Neural cell (in vitro differentiated cells): ENCODE measurements around the gene AKIRIN2. TPM values are rescaled to one million over a fixed set of nuclear protein-coding genes. Genes with fewer than 3 reads are reported as not detected.

ENCODE experiments used
- H2AFZ ChIP-seq: fragments of 200-600, 300-800 bp; sonication (generic), shearing (Covaris generic); 2 replicates; pipeline ENCODE4 v1.6.0; 2014; ENCODE audit warnings: low read depth, mild to moderate bottlenecking, antibody characterized with exemption, low read length, moderate library complexity
- H3F3A ChIP-seq: fragments of 200-600 bp; shearing (Covaris generic); 2 replicates; pipeline ENCODE4 v1.6.1; 2016; ENCODE audit warnings: mild to moderate bottlenecking, moderate library complexity, mixed read lengths, antibody characterized with exemption, low read length; ENCODE audit not compliant: insufficient read depth, poor library complexity, severe bottlenecking
- H3K27ac ChIP-seq: fragments of 200-600, 300-800 bp; sonication (generic), shearing (Covaris generic); 2 replicates; pipeline ENCODE4 v1.5.1; 2014; ENCODE audit warnings: mild to moderate bottlenecking, low read length, moderate library complexity
- H3K27me3 ChIP-seq: fragments of 300-800, 200-600 bp; sonication (generic), shearing (Covaris generic); 2 replicates; pipeline ENCODE4 v1.6.0; 2014; ENCODE audit warnings: mild to moderate bottlenecking, low read depth, low read length, moderate library complexity; ENCODE audit not compliant: insufficient read depth
- H3K36me3 ChIP-seq: fragments of 300-800, 200-600 bp; sonication (generic), shearing (Covaris generic); 2 replicates; pipeline ENCODE4 v1.5.1; 2014; ENCODE audit warnings: mild to moderate bottlenecking, antibody characterized with exemption, low read length, moderate library complexity; ENCODE audit not compliant: insufficient read depth
- H3K4me2 ChIP-seq: fragments of 300-800, 200-600 bp; sonication (generic), shearing (Covaris generic); 2 replicates; pipeline ENCODE4 v1.6.0; 2014; ENCODE audit warnings: mild to moderate bottlenecking, low read length
- H3K4me3 ChIP-seq: fragments of 300-800, 200-600 bp; sonication (generic), shearing (Covaris generic); 2 replicates; pipeline ENCODE4 v1.5.1; 2014; ENCODE audit warnings: mild to moderate bottlenecking, low read length, moderate library complexity
- H3K79me2 ChIP-seq: fragments of 200-600 bp; shearing (Covaris generic); replicated peaks from 2 replicates; pipeline ENCODE4 v1.6.0; 2014; ENCODE audit warnings: mild to moderate bottlenecking, low read length, moderate library complexity; ENCODE audit not compliant: insufficient read depth
- H3K9ac ChIP-seq: fragments of 300-800, 200-600 bp; sonication (generic), shearing (Covaris generic); 2 replicates; pipeline ENCODE4 v1.6.1; 2016; ENCODE audit warnings: mild to moderate bottlenecking, low read length, mixed read lengths
- H3K9me2 ChIP-seq: fragments of 200-600 bp; shearing (Covaris generic); 2 replicates; pipeline ENCODE4 v1.6.1; 2016; ENCODE audit warnings: mild to moderate bottlenecking, low read length, mixed read lengths; ENCODE audit not compliant: insufficient read depth
- H3K9me3 ChIP-seq: fragments of 200-600, 300-800 bp; sonication (generic), shearing (Covaris generic); 2 replicates; pipeline ENCODE4 v1.6.1; 2016; ENCODE audit warnings: mild to moderate bottlenecking, mixed run types, low read length, moderate library complexity, mixed read lengths
- H4K20me1 ChIP-seq: fragments of 200-600 bp; shearing (Covaris generic); 2 replicates; pipeline ENCODE4 v1.6.1; 2016; ENCODE audit warnings: mild to moderate bottlenecking, mixed run types; ENCODE audit not compliant: insufficient read depth
- CTCF ChIP-seq: fragments of 450-650 bp; IDR thresholded peaks from 2 replicates; pipeline ENCODE4 v1.5.1; 2014; ENCODE audit warnings: antibody characterized with exemption, mild to moderate bottlenecking, moderate library complexity; ENCODE audit not compliant: poor library complexity, severe bottlenecking
- EP300 ChIP-seq: fragments of 450-650 bp; conservative IDR thresholded peaks from 2 replicates; pipeline ENCODE4 v1.6.1; 2014; ENCODE audit warnings: antibody characterized with exemption, mild to moderate bottlenecking, moderate library complexity; ENCODE audit not compliant: poor library complexity, severe bottlenecking
- EZH2 ChIP-seq: fragments of 200-600, 300-800 bp; shearing (Covaris generic), sonication (generic); IDR thresholded peaks from 2 replicates; pipeline ENCODE4 v1.6.1; 2014; ENCODE audit warnings: antibody characterized with exemption, low read length, borderline replicate concordance, mild to moderate bottlenecking; ENCODE audit not compliant: insufficient read depth, poor library complexity, severe bottlenecking
- MXI1 ChIP-seq: fragments of 450-650 bp; conservative IDR thresholded peaks from 2 replicates; pipeline ENCODE4 v1.6.1; 2014; ENCODE audit warnings: antibody characterized with exemption, mild to moderate bottlenecking; ENCODE audit not compliant: poor library complexity, severe bottlenecking
- POLR2AphosphoS5 ChIP-seq: IDR thresholded peaks from 2 replicates; pipeline ENCODE4 v1.6.1; 2012
- RAD21 ChIP-seq: fragments of 450-650 bp; conservative IDR thresholded peaks from 2 replicates; pipeline ENCODE4 v1.6.1; 2014; ENCODE audit warnings: antibody characterized with exemption, mild to moderate bottlenecking, moderate library complexity
- SMC3 ChIP-seq: fragments of 450-650 bp; conservative IDR thresholded peaks from 2 replicates; pipeline ENCODE4 v1.6.1; 2014; ENCODE audit warnings: antibody characterized with exemption, mild to moderate bottlenecking, moderate library complexity; ENCODE audit not compliant: poor library complexity
- TAF1 ChIP-seq: IDR thresholded peaks from 2 replicates; pipeline ENCODE4 v1.6.1; 2012; ENCODE audit warnings: low read depth
- polyA plus RNA-seq: library from polyadenylated mRNA; depleted of rRNA; stranded (reverse); fragments of >200 nt; gene quantifications from 2 replicates; pipeline ENCODE4 v1.2.3, GENCODE V29; 2014
- TF ChIP-seq, protein P1 (sequence below): IDR thresholded peaks from 2 replicates; pipeline ENCODE4 v1.6.1; 2012; ENCODE audit warnings: borderline replicate concordance

Gene AKIRIN2
- polyA plus RNA-seq, 1 donor from 2014 or later, result 82.8 TPM

DNA sequence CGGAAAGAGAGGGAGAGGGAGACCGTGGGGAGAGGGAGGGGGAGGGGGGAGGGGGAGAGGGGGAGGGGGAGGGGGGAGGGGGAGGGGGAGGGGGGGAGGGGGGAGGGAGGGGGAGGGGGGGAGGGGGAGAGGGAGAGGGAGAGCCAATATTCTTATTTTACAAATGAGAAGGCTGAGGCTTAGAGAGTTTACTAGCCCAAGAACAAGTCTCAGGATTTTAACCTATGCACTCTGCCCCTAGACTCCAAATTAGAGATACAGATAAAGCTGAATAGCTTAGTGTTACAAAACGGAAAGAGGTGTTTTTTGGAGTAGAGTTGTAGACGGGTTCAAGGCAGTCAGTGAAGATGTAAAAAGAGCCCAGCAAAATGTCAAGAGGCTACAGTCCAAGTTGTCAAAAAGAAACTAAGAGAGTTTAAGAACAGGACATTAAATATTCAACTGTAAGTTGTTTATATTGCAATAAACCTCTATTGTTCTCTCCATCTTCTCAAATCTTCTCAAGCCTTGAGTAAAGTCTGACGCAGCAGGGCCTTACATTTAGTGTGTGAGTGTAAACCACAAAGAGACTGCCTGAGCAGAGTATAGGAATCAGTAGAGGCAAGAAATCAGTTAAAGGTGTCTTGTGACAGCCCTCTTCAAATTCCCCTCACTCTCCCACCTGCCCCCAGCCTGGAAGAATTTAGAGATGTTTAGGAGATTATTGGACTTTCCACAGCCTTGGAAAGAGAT is 34.9 kb upstream of the AKIRIN2 start:
- Histone ChIP-seq H2AFZ (no peak overlapping the region), H3K27me3 (no peaks in the 10 kb centered on the region), H3K4me3 (no peak overlapping the region), H3K36me3 (no peaks in the 10 kb centered on the region), H3F3A (no peaks in the 10 kb centered on the region), H3K79me2 (no peaks in the 10 kb centered on the region), H3K4me2 (no peak overlapping the region), H3K9me2 (no peaks in the 10 kb centered on the region), H3K27ac (no peak overlapping the region), H3K9ac (no peak overlapping the region), H3K9me3 (no peaks in the 10 kb centered on the region), H4K20me1 (no peaks in the 10 kb centered on the region)
- no peak for TF ChIP-seq CTCF
- no peak for TF ChIP-seq SMC3
- TF ChIP-seq TAF1, result no peak
- TF ChIP-seq RAD21, result no peak
- no peak for TF ChIP-seq MXI1
- TF ChIP-seq EP300, result no peak
- TF ChIP-seq POLR2AphosphoS5, result no peak
- TF ChIP-seq EZH2, result no peak
- TF ChIP-seq, protein P1, sequence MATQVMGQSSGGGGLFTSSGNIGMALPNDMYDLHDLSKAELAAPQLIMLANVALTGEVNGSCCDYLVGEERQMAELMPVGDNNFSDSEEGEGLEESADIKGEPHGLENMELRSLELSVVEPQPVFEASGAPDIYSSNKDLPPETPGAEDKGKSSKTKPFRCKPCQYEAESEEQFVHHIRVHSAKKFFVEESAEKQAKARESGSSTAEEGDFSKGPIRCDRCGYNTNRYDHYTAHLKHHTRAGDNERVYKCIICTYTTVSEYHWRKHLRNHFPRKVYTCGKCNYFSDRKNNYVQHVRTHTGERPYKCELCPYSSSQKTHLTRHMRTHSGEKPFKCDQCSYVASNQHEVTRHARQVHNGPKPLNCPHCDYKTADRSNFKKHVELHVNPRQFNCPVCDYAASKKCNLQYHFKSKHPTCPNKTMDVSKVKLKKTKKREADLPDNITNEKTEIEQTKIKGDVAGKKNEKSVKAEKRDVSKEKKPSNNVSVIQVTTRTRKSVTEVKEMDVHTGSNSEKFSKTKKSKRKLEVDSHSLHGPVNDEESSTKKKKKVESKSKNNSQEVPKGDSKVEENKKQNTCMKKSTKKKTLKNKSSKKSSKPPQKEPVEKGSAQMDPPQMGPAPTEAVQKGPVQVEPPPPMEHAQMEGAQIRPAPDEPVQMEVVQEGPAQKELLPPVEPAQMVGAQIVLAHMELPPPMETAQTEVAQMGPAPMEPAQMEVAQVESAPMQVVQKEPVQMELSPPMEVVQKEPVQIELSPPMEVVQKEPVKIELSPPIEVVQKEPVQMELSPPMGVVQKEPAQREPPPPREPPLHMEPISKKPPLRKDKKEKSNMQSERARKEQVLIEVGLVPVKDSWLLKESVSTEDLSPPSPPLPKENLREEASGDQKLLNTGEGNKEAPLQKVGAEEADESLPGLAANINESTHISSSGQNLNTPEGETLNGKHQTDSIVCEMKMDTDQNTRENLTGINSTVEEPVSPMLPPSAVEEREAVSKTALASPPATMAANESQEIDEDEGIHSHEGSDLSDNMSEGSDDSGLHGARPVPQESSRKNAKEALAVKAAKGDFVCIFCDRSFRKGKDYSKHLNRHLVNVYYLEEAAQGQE, result no peak

DNA sequence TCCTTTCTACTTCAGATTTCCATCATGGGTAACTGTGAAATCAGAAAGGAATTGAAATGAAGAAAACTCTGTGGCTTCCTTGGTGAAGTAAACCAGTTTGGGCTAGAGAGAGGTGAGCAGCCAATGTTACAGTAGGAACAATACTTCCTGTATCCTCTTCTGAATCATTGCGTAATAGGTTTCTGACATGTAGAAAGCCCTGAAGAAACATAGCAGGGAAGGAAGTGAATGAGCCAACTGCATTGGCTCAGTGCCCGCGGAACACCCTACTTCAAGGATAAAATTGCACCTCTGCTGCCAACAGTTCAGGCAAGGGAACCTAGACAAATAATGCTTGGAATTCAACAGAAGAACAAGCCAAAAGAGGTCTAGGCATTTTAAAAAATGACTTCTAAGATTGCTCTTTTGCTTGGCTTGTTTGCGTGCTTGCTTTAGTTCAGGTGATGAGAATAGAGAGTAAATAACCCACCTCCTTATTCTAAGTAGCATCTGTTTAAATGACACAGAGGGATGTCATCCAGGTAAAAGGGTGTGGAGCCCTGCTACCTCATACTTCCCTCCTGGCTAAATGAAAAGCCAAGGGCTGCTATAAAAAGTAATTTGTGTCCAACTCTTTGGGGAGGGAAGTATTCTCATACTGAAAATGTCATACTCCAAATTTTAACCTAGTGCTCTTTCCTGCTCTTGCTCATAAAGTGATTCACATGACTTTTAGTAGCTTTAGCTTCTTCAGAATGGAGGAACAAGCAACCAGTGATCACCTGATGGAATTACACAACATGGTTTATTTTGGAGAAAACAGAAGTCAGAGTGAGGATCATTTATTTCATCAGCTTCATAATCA is 30.0 kb upstream of the AKIRIN2 start:
- Histone ChIP-seq H3K27ac (no peak overlapping the region), H3K4me2 (no peak overlapping the region), H3K4me3 (no peak overlapping the region)

More for the DNA sequence above, 30.0 kb upstream of the AKIRIN2 start:
- no peaks in the 10 kb centered on the region for H3K36me3 ChIP-seq
- no peaks in the 10 kb centered on the region for H3F3A ChIP-seq
- no peaks in the 10 kb centered on the region for H3K79me2 ChIP-seq
- no peaks in the 10 kb centered on the region for H3K9me3 ChIP-seq
- no peaks in the 10 kb centered on the region for H3K9me2 ChIP-seq
- H3K27me3 ChIP-seq, result no peaks in the 10 kb centered on the region
- TF ChIP-seq, protein P1, result no peak
- TF ChIP-seq EZH2 (no peak), MXI1 (no peak), POLR2AphosphoS5 (no peak), RAD21 (no peak), EP300 (no peak), TAF1 (no peak), SMC3 (no peak), CTCF (no peak)
- no peak overlapping the region for H3K9ac ChIP-seq
- no peaks in the 10 kb centered on the region for H4K20me1 ChIP-seq
- no peak overlapping the region for H2AFZ ChIP-seq
